Nephron progenitor cell (in vitro differentiated cells): ENCODE measurements around the gene ATRNL1.

Experiments used
- DNase-seq: peaks from one replicate; pipeline ENCODE4 v3.0.0; 2021
- H3K27ac Mint-ChIP-seq: 2 replicates; pipeline ENCODE4 v1.8.0; 2021; ENCODE audit warnings: mild to moderate bottlenecking, moderate library complexity, mixed read lengths
- H3K27me3 Mint-ChIP-seq: 2 replicates; pipeline ENCODE4 v1.8.0; 2021; ENCODE audit warnings: mild to moderate bottlenecking, low read depth, mixed read lengths; ENCODE audit not compliant: poor library complexity
- H3K36me3 Mint-ChIP-seq: 2 replicates; pipeline ENCODE4 v1.8.0; 2021; ENCODE audit warnings: low read depth, mixed read lengths
- H3K4me1 Mint-ChIP-seq: 2 replicates; pipeline ENCODE4 v1.8.0; 2021; ENCODE audit warnings: mixed read lengths
- H3K4me3 Mint-ChIP-seq: 2 replicates; pipeline ENCODE4 v1.8.0; 2021; ENCODE audit warnings: mild to moderate bottlenecking, moderate library complexity, mixed read lengths
- H3K9me3 Mint-ChIP-seq: 2 replicates; pipeline ENCODE4 v1.8.0; 2021; ENCODE audit warnings: mild to moderate bottlenecking, moderate library complexity, mixed read lengths
- CTCF ChIP-seq: fragments of 200-600 bp; sonication (generic); IDR thresholded peaks from 2 replicates; pipeline ENCODE4 v1.5.0; 2021; ENCODE audit warnings: antibody characterized with exemption

ATRNL1 gene

GRCh38 chr10:115829521-115830205 is 736.5 kb downstream of the ATRNL1 start:
- Mint-ChIP-seq H3K9me3 (peaks cover 6% of the 10 kb centered on the region), H3K27me3 (no peaks in the 10 kb centered on the region), H3K36me3 (no peaks in the 10 kb centered on the region), H3K4me1 (no peaks in the 10 kb centered on the region), H3K4me3 (no peak overlapping the region), H3K27ac (no peak overlapping the region)
- TF ChIP-seq CTCF = no peak
- no peak for DNase-seq

- Mint-ChIP-seq H3K4me1 (no peaks in the 10 kb centered on the region), H3K9me3 (peaks cover 3% of the 10 kb centered on the region), H3K36me3 (no peaks in the 10 kb centered on the region), H3K4me3 (no peak overlapping the region), H3K27ac (no peak overlapping the region), H3K27me3 (no peaks in the 10 kb centered on the region)
- DNase-seq = no peak
- no peak for TF ChIP-seq CTCF
These were observed 737.3 kb downstream of the ATRNL1 start for GRCh38 chr10:115830265-115830970.

- H3K27ac Mint-ChIP-seq = no peak overlapping the region
- H3K4me3 Mint-ChIP-seq = no peak overlapping the region
- no peaks in the 10 kb centered on the region for H3K36me3 Mint-ChIP-seq
- no peaks in the 10 kb centered on the region for H3K4me1 Mint-ChIP-seq
- no peak for DNase-seq
- H3K9me3 Mint-ChIP-seq = no peaks in the 10 kb centered on the region
- H3K27me3 Mint-ChIP-seq = no peaks in the 10 kb centered on the region
- no peak for TF ChIP-seq CTCF
These were observed 737.9 kb downstream of the ATRNL1 start for GRCh38 chr10:115831016-115831415.

- H3K36me3 Mint-ChIP-seq = no peaks in the 10 kb centered on the region
- H3K4me1 Mint-ChIP-seq = no peaks in the 10 kb centered on the region
- H3K27ac Mint-ChIP-seq = no peak overlapping the region
- H3K4me3 Mint-ChIP-seq = no peak overlapping the region
- DNase-seq = no peak
- TF ChIP-seq CTCF = no peak
- H3K9me3 Mint-ChIP-seq = no peaks in the 10 kb centered on the region
- no peaks in the 10 kb centered on the region for H3K27me3 Mint-ChIP-seq
These were observed 740.0 kb downstream of the ATRNL1 start for GRCh38 chr10:115833119-115833518.

GRCh38 chr10:115844591-115844990 is 751.4 kb downstream of the ATRNL1 start:
- TF ChIP-seq CTCF = no peak
- peaks cover 6% of the 10 kb centered on the region for H3K4me1 Mint-ChIP-seq
- H3K9me3 Mint-ChIP-seq = no peaks in the 10 kb centered on the region
- H3K27ac Mint-ChIP-seq = no peak overlapping the region
- no peaks in the 10 kb centered on the region for H3K27me3 Mint-ChIP-seq
- no peak overlapping the region for H3K4me3 Mint-ChIP-seq
- no peaks in the 10 kb centered on the region for H3K36me3 Mint-ChIP-seq
- DNase-seq = no peak

- peaks cover 6% of the 10 kb centered on the region for H3K4me1 Mint-ChIP-seq
- TF ChIP-seq CTCF = no peak
- no peaks in the 10 kb centered on the region for H3K9me3 Mint-ChIP-seq
- H3K36me3 Mint-ChIP-seq = no peaks in the 10 kb centered on the region
- H3K27ac Mint-ChIP-seq = no peak overlapping the region
- DNase-seq = no peak
- no peaks in the 10 kb centered on the region for H3K27me3 Mint-ChIP-seq
- H3K4me3 Mint-ChIP-seq = no peak overlapping the region
These were observed 752.8 kb downstream of the ATRNL1 start for GRCh38 chr10:115845921-115846320.
